ENCODE measurements around the gene FSIP1.

The FSIP1 gene

GRCh38 chr15:39745415-39745814 lies 37.2 kb downstream of the FSIP1 start:
- Histone ChIP-seq H3K4me3 (ENCODE audit: low read length) (no peak overlapping the region), H3K36me3 (ENCODE audit: control insufficient read depth, low read length) (no peaks in the 10 kb centered on the region), H3K9me2 (replicated peaks; ENCODE audit: control insufficient read depth, low read length) (no peaks in the 10 kb centered on the region), H3K9me3 (ENCODE audit: control insufficient read depth, insufficient read depth, low read length) (no peaks in the 10 kb centered on the region), H3K4me2 (ENCODE audit: low read length) (no peak overlapping the region), H4K20me1 (ENCODE audit: control insufficient read depth, insufficient read depth, low read depth, low read length) (no peaks in the 10 kb centered on the region), H3K79me2 (ENCODE audit: control insufficient read depth, low read length) (no peaks in the 10 kb centered on the region), H3K27me3 (ENCODE audit: control insufficient read depth, low read length) (peaks cover 19% of the 10 kb centered on the region), H3F3A (ENCODE audit: control insufficient read depth, insufficient read depth) (no peaks in the 10 kb centered on the region), H3K4me1 (ENCODE audit: control insufficient read depth, low read length) (no peaks in the 10 kb centered on the region), H3K27ac (ENCODE audit: low read depth, low read length) (no peak overlapping the region)
- TF ChIP-seq EZH2phosphoT487 (IDR thresholded peaks at IDR 0.05; ENCODE audit: borderline replicate concordance, low read length), result no peak
- TF ChIP-seq, protein P1, sequence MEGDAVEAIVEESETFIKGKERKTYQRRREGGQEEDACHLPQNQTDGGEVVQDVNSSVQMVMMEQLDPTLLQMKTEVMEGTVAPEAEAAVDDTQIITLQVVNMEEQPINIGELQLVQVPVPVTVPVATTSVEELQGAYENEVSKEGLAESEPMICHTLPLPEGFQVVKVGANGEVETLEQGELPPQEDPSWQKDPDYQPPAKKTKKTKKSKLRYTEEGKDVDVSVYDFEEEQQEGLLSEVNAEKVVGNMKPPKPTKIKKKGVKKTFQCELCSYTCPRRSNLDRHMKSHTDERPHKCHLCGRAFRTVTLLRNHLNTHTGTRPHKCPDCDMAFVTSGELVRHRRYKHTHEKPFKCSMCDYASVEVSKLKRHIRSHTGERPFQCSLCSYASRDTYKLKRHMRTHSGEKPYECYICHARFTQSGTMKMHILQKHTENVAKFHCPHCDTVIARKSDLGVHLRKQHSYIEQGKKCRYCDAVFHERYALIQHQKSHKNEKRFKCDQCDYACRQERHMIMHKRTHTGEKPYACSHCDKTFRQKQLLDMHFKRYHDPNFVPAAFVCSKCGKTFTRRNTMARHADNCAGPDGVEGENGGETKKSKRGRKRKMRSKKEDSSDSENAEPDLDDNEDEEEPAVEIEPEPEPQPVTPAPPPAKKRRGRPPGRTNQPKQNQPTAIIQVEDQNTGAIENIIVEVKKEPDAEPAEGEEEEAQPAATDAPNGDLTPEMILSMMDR (IDR thresholded peaks at IDR 0.05; ENCODE audit: low read depth, low read length, poor library complexity, severe bottlenecking), result no peak

- Histone ChIP-seq H4K20me1 (ENCODE audit: control insufficient read depth, insufficient read depth, low read depth, low read length) (no peaks in the 10 kb centered on the region), H3K36me3 (ENCODE audit: control insufficient read depth, low read length) (no peaks in the 10 kb centered on the region), H3K79me2 (ENCODE audit: control insufficient read depth, low read length) (no peaks in the 10 kb centered on the region), H3K4me1 (ENCODE audit: control insufficient read depth, low read length) (no peaks in the 10 kb centered on the region), H3F3A (ENCODE audit: control insufficient read depth, insufficient read depth) (no peaks in the 10 kb centered on the region), H3K9me2 (replicated peaks; ENCODE audit: control insufficient read depth, low read length) (no peaks in the 10 kb centered on the region), H3K9me3 (ENCODE audit: control insufficient read depth, insufficient read depth, low read length) (no peaks in the 10 kb centered on the region), H3K4me2 (ENCODE audit: low read length) (no peak overlapping the region), H3K27me3 (ENCODE audit: control insufficient read depth, low read length) (peaks cover 22% of the 10 kb centered on the region), H3K4me3 (ENCODE audit: low read length) (no peak overlapping the region), H3K27ac (ENCODE audit: low read depth, low read length) (no peak overlapping the region)
- TF ChIP-seq EZH2phosphoT487 (IDR thresholded peaks at IDR 0.05; ENCODE audit: borderline replicate concordance, low read length), result no peak
- TF ChIP-seq, protein P1 (IDR thresholded peaks at IDR 0.05; ENCODE audit: low read depth, low read length, poor library complexity, severe bottlenecking), result no peak
These were observed 38.1 kb downstream of the FSIP1 start for GRCh38 chr15:39744334-39745103.

- Histone ChIP-seq H3K9me3 (ENCODE audit: control insufficient read depth, insufficient read depth, low read length) (no peaks in the 10 kb centered on the region), H3K4me3 (ENCODE audit: low read length) (no peak overlapping the region), H3K27ac (ENCODE audit: low read depth, low read length) (no peak overlapping the region), H3K36me3 (ENCODE audit: control insufficient read depth, low read length) (no peaks in the 10 kb centered on the region), H3K4me1 (ENCODE audit: control insufficient read depth, low read length) (no peaks in the 10 kb centered on the region), H3F3A (ENCODE audit: control insufficient read depth, insufficient read depth) (no peaks in the 10 kb centered on the region), H3K27me3 (ENCODE audit: control insufficient read depth, low read length) (peaks cover 18% of the 10 kb centered on the region), H3K4me2 (ENCODE audit: low read length) (no peak overlapping the region), H3K79me2 (ENCODE audit: control insufficient read depth, low read length) (no peaks in the 10 kb centered on the region), H3K9me2 (replicated peaks; ENCODE audit: control insufficient read depth, low read length) (no peaks in the 10 kb centered on the region), H4K20me1 (ENCODE audit: control insufficient read depth, insufficient read depth, low read depth, low read length) (no peaks in the 10 kb centered on the region)
- TF ChIP-seq EZH2phosphoT487 (IDR thresholded peaks at IDR 0.05; ENCODE audit: borderline replicate concordance, low read length), result no peak
- TF ChIP-seq, protein P1 (IDR thresholded peaks at IDR 0.05; ENCODE audit: low read depth, low read length, poor library complexity, severe bottlenecking), result no peak
These were observed 39.0 kb downstream of the FSIP1 start for GRCh38 chr15:39743611-39744010.

Measured in DOHH2 (cell line).